ENCODE results near the gene C6orf62.

DNA sequence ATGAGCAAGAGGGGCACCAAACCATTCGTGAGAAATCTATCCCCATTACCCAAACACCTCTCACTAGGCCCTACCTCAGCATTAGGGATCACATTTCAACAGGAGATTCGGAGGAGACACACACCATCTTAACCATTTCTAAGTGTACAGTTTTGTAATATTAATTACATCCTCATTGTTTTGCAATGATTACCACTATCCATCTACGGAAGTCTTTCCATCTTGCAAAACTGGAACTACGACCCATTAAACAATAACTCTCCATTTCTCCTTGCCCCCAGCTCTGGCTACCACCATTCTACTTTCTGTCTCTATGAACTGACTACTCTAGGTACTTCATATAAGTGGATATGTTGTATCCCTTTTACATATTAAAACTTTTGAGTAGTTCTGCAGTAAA lies 32.0 kb downstream of the C6orf62 start:
- TF ChIP-seq, protein P1, sequence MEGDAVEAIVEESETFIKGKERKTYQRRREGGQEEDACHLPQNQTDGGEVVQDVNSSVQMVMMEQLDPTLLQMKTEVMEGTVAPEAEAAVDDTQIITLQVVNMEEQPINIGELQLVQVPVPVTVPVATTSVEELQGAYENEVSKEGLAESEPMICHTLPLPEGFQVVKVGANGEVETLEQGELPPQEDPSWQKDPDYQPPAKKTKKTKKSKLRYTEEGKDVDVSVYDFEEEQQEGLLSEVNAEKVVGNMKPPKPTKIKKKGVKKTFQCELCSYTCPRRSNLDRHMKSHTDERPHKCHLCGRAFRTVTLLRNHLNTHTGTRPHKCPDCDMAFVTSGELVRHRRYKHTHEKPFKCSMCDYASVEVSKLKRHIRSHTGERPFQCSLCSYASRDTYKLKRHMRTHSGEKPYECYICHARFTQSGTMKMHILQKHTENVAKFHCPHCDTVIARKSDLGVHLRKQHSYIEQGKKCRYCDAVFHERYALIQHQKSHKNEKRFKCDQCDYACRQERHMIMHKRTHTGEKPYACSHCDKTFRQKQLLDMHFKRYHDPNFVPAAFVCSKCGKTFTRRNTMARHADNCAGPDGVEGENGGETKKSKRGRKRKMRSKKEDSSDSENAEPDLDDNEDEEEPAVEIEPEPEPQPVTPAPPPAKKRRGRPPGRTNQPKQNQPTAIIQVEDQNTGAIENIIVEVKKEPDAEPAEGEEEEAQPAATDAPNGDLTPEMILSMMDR (IDR thresholded peaks at IDR 0.05): no peak
- TF ChIP-seq EP300 (IDR thresholded peaks at IDR 0.05): no peak
- TF ChIP-seq POLR2A (IDR thresholded peaks at IDR 0.05): no peak
